ENCODE measurements around the gene DTNB.
A peak's percentile ranks its signal among the peaks of the same experiment; 100 is the strongest.

- TF ChIP-seq CTCF (IDR thresholded peaks at IDR 0.05) (peak in 2 of 4 experiments; percentile 20 to 34), POLR2A (IDR thresholded peaks at IDR 0.05) (no peak), EP300 (IDR thresholded peaks at IDR 0.05) (no peak), POLR2AphosphoS5 (IDR thresholded peaks at IDR 0.05) (no peak)
These were observed 66.5 kb downstream of the DTNB start for GRCh38 chr2:25606892-25607291.
